ENCODE results near the gene LAPTM5.
A peak's percentile ranks its signal among the peaks of the same experiment; 100 is the strongest.
"Not testable (repeated sequence)": the region's sequence is repeated elsewhere in the genome, so short reads cannot be mapped to it uniquely, and the experiment has no call there.

Gene LAPTM5
- 1,552 to 3,638 (median 2,305) reads per million in 17 experiments for total RNA-seq

DNA sequence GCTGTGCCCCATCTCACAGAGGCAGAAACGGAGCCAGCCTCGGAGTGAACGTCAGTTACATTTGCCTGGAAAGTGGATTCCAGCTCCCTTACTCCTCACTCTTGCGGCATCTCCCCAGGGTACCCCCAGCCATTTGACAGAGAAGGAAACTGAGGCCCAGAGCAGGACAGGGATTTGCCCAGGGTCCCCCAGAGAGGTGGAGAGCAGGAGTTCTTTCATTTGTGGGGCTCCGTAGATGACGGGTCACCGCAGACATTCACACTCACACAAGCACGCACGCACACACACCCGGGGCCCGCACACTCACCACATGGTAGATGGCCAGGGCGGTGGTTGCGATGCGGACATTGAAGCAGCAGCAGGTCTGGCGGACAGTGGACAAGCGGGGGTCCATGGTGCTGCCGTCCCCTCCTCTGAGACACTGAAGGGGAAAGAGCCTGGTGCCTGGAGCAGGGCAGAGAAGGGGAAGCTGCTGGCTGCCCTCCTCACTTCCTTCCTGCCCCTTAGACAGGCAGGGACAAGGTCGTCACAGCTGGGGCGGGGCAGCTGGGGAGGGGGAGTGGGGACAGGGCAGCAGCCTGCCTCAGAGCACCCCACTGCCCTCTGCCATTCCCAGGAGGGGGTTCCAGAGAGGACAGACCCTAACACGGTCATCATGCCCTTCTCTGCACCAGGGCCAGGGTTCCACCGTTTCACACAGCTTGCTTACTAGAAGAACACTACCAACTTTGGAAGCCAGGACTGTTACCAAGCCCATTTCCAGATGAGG is at the start of gene LAPTM5:
Gene LAPTM5, minus strand, starts transcription at position 423 of the 769 bp plus-strand sequence. Its CDS starts 29 bp downstream, at position 394.
- peak; percentile 87 to 92 (median 92) for DNase-seq

DNA sequence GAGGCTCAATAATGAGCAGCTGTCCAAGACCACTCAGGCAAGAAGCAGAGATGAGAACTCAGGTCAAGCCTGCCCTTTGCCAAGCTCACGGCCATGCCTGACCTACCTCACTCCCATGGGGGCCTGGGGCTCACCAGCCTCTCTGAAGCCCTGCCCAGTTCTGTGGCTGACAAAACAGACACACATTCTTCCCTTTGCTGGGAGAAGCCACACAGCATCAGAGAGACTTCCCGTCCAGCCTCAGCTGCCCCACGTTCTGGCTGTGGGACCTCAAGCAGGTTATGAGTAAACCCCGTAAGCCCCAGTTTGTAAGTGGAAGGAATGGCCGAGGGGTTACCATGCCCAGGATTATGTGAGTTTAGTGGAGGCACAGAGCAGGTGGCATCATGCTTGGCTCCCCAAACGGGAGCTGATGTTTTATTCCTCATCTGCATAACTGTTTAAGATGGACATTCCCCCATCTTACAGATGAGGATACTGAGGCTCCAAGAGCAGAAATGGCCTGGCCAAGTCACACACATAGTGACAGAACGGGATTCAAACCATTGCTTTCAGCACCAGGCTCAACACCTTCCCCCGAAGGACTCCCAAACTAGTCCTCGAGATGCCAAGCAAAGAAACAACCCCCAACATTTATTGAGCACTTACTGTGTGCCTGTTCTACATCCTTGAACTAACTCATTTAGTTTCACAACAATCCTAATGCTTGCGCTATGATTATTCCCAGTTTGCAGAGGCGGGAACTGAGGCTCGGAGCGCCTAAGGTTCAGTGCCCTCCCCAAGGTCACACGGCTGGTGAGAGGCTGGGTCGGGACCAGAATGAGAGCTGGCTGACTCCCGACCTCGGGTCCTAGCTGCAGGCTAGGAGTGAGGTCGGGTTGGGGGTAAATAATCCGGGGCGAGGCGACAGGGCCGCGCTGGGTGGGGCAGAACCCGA is 49.1 kb upstream of the LAPTM5 start:
- DNase-seq, result no peak

GRCh38 chr1:30805304-30806003 is 47.9 kb upstream of the LAPTM5 start:
- DNase-seq, result peak; percentile 32 to 55 (median 52)

- DNase-seq, result no peak
Measured at GRCh38 chr1:30804822-30805221, 47.2 kb upstream of the LAPTM5 start.

DNA sequence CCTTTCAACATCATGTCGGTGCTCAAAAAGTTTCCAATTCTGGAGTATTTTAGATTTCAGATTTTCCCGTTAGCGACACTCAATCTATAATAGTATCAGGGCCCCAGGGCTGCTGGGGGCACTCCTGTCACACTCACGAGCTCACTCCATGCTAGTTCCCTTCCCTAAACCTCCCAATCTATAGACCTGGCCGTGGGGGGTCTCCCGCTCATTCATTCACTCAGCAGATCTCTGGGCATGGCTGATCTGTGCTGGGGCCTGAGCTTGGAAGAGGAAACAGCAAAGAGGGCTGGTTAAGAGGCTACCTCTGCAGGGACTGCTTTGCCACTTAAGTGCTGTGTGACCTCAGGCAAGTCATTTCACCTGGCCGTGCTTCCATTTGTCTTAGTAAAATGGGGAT is 46.8 kb upstream of the LAPTM5 start:
- no peak for DNase-seq

GRCh38 chr1:30803562-30803961 is 46.0 kb upstream of the LAPTM5 start:
- no peak for DNase-seq

GRCh38 chr1:30801771-30802198 is 44.2 kb upstream of the LAPTM5 start:
- peak; percentile 78 to 90 (median 88) for DNase-seq

GRCh38 chr1:30799233-30799511 is 41.6 kb upstream of the LAPTM5 start:
- no peak for DNase-seq

- peak; percentile 91 to 95 (median 92) for DNase-seq
Measured at GRCh38 chr1:30798389-30799232, 41.0 kb upstream of the LAPTM5 start.

DNA sequence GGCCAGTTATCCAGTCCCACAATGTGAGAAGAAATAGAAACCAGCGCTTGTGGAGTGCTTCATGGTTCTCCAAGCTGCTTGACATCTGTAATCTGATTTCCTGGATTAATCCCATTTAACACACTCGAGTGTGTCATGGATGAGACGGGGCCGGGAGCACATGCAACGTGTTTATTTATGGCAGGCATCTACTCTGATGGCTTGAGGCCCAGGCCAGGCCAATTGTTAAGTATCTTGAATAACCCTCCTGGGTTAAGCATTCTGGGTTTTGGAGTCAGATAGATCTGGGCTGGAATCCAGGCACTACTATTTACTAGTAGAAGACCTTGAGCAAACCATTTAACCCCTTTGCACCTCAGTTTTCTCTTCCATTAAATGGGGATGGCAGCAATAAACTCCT is 37.5 kb upstream of the LAPTM5 start:
- no peak for DNase-seq

DNA sequence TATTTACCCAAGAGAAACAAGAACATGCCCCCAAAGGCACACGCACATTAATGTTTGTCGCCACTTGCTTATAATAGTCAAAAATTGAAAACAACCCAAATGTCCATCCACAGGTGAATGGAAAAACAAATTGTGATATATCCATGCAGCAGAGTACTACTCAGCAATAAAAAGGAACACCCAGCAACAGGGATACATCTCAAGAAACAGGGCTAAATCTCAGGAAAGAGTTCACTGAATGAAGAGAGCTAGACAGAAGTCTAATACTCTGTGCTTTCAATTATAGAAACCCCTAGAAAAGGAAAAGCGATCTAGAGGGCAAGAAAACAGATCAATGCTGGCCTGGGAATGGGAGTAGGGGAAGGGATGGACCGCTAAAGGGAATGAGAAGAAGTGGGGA is 36.7 kb upstream of the LAPTM5 start:
- DNase-seq, result no peak

GRCh38 chr1:30793209-30793608 is 35.6 kb upstream of the LAPTM5 start:
- DNase-seq, result no peak

DNA sequence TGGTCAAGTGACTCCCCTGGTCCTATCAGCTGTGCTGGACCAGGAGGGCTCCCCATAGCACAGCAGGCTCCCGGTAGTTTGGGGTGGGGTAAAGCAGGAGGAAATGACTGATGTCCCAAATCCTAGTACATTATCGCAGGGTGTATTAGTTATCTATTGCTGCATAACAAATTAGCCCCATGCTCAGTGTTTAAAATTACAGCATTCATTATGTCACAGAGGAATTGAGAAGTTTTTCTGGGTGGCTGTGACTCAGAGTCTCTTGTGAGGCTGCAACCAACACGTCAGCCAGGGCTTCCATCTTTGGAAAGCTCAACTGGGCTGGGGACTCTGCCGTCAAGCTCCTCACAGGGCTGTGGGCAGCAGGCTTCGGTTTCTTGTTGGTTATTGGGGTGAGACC is 34.3 kb upstream of the LAPTM5 start:
- DNase-seq, result peak in 2 of 4 experiments; percentile 31 to 43

DNA sequence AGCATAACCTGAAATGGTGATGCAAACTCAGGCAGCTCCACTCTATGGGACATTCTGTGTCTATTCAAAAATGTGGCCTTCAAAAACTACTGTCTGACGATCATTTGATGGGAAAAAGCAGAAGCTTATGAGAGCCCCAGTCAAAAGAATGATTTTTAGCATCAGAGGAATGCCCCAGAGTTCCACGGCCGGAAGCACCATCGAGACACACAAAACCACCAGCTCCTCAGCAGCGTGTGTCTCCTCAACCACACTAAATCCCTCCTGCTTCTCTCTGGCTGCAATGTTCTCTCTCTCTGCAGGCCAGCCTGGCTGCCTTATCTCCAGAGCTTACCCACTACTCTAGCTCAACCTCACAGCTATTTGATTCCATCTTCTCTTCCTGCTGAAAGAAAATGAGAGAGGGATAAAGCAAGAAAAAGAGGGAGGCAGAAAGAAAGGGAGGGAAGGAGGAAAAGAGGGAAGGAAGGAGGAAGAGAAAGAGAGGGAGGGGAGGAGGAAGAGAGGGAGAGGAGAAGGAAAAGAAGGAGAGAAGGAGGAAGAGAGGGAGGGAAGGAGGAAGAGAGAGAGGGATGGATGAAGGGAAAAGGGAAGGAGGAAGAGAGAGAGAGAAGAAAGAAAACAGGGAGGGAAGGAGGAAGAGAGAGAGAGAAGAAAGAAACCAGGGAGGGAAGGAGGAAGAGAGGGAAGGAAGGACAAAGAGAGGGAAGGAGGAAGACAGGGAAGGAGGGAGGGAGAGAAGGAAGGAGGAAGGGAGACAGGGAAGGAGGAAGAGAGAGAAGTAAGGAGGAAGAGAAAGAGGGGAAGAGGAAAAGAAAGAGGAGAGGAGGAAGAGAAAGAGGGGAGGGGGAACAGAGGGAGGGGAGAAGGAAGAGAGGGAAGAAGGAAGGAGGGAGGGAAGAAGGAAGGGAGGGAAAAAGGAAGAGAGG is 33.5 kb upstream of the LAPTM5 start:
- DNase-seq, result peak; percentile 49 to 67 (median 63)

DNA sequence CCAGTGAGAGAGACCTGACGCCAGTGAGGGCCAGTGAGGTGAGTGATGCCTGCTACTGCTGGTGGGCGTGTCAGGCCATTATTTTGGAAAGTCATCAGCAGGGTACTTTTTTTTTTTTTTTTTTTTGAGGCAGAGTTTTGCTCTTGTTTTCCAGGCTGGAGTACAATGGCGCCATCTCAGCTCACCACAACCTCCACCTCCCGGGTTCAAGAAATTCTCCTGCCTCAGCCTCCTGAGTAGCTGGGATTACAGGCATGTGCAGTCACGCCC is 32.6 kb upstream of the LAPTM5 start:
- not testable (repeated sequence) for DNase-seq

- no peak for DNase-seq
Measured at GRCh38 chr1:30789388-30790255, 32.0 kb upstream of the LAPTM5 start.

DNA sequence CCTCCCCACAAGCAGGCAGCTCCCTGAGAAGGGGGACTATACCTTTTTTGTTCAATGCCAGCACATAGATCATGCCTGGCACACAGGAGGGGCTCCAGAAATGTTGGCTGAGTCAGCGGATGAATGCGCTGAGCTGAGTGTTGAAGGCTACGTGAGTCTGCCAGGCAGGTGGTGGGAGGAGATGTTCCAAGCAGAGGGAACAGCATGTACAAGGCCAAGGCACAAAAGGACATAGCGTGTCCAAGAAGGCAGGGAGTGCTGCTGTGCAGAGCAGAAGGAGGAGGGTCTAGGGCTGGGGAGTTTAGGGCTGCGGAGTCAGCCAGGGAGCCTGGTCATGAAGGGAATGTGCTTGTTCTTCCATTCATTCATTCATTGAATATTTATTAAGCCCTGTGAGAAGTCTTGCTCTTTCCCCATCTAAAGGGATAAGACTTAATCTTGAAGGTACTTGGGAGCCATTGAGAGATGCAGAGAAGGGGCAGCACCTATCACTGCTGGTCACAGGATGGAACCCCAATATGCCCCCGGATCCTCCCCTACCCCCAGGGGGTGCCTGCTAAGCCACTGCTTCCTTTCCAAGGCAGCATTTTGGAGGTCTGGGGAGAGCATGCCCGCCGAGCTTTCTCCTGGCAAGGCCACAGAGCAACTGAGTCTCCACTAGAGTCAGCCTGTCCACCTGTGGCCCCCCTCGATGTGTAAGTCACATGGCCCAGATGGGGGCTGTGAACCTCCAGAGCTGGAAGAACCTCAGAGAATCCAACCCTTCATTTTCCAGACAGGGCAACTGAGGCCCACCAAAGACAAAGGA is 31.2 kb upstream of the LAPTM5 start:
- DNase-seq, result no peak

DNA sequence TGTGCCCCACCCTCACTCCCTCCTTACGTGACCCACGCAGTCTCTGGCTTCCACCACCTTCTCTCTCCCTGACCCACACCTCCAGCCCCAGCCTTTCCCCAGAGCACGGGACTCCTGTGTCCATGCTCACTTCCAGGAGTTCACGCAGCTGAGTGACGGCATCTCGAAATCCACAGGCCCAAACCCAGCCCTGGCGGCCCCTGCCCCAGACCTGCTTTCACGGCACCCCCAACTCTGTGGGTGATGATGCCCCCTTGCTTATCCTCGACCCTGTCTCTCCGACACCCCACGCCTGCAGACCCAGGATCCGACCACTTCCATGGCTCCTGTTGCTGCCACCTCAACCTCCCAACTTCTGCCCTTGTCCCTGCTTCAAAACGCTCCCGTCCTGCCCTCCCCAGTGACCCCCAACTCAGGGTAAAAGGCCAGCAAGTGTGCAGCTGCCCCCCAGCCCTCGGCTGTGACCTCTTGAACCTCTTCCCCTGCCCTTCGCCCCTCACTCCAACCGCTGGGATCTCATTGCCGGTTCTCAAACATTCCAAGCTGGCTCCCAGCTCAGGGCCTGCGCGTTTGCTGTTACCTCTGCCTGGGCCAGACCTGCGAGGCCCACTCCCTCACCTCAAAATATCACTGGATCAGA is 30.4 kb upstream of the LAPTM5 start:
- no peak for DNase-seq

DNA sequence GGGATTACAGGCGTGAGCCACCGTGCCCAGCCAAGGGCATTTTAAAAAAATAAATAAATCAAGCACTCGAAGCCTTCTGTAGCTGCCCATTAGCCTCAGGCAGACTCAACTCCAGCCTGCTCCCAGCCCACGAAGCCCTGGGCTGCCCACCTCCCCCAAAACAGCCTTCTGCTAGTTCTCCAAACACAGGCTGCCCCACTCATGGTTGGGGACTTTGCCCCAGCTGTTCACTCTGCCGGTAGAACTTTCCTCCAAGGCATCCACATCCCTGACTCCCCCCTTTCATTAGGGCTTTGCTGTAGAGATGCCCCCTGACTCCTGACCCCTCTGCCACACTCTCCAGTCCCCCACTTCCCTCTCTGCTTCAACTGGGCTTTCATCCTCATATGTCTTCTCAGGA is 29.7 kb upstream of the LAPTM5 start:
- no peak for DNase-seq

All from suppressor macrophage (primary cell).